NCI-H510A (cell line): ENCODE measurements around the gene COL23A1.

Experiments
- DNase-seq: peaks from one replicate; lab custom pipeline; 2025; lab: John Stamatoyannopoulos, UW

The COL23A1 gene

DNA sequence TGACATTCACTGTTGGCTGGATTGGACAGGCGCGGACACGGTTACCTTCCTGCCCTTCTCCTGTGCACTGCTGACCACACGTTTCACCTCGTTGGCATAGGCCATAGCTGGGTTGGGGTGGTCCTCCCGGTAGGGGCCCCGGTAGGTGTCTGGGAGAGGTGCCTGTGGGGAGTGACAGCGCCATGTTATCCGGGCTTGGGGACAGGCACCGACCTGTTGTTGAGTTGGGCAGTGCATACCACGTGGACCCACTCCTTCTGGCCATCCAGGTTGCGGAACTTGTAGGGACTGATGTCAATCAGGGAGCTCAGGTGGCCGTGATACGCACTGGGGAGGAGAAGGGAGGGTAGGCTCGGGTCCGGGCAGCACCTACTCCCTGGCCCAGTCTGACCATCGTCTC, 365.8 kb downstream of the COL23A1 start:
- DNase-seq = no peak

DNA sequence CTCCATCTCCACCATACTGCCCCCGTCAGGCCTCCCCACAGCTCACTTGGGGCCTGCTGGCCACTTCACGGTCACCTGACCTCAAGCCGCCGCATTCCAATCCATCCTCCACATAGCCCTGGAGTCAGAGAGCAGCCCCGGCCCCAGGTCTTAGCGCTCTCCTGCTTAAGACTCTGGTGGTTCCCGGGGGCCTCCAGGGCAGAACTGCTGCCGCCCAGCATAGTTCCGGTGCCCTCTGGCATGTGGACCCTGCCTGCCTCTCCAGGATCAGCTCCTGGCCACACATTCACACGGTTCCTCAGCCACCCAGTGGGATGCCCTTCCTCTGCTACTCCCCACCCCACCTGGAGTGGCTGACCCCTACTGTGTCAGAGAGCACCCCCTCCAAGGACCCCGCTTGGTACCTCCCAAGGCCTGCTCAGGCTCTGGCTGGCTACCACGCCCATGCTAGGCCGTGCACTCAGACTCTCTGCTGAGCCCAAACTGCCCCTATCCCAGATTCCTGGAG, 366.3 kb downstream of the COL23A1 start:
- DNase-seq = no peak

DNA sequence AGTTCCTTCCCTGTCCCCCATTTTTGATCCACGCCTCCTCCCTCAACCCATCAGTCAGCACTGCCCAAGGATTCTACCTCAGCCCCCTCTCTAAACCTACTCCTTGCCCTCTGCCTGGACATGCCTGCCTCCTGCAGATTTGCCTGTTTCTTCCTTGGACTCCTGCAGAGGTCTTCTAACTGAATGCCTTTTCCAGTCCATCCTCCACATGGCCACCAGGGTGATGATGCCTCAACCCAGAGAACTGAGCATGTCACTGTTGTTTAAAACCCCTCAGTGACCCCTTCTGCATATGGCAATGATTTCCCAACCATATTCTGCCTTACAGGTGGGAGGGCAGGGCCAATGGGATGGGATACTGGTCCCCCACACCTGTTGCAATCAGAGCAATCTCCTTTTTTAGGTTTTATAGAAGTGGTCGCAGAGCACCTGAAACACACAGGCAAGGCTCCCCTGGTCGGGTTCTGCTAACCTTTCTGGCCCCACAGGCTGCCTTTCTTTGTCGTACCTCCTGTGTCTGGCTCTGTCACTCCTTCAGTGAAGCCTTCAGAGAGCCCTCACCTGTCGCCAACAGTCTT, 366.9 kb downstream of the COL23A1 start:
- DNase-seq = no peak

DNA sequence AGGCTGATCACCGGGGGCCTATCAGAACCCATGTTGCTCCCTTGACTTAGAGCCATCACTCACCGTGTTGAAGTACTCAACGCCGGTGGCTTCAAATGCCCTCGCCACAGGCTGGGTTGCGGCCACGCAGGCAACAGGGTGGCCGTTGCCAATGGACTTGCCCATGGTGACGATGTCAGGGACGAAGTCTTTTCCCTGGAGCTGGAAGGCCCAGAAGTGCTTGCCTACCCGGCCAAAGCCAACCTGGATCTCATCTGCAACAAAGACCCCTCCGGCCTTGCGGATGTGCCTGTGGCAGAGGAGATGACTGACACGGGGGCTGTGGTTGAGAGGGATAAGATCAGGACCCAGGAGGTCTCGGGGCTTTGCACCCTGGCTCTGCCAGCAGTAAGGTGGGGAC, 367.9 kb downstream of the COL23A1 start:
- DNase-seq = no peak

DNA sequence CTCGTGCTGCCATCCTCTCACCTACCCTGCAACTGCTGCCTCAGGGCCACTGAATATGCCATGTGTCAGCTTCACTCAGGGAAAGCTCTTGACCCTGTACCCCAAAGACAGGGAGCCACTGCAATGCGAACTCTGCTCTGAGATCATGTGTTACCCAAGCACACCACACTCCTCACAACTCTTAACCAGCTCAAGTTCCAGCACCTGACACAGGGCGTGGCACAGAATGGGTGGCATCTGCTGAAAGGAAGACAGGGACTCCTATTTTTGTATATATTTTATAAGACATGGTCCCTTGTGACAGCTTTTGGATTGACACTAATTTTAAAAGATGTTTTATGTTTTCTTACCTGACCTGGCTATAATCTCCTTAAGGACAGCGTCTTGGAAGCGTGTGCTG, 368.3 kb downstream of the COL23A1 start:
- DNase-seq = no peak

DNA sequence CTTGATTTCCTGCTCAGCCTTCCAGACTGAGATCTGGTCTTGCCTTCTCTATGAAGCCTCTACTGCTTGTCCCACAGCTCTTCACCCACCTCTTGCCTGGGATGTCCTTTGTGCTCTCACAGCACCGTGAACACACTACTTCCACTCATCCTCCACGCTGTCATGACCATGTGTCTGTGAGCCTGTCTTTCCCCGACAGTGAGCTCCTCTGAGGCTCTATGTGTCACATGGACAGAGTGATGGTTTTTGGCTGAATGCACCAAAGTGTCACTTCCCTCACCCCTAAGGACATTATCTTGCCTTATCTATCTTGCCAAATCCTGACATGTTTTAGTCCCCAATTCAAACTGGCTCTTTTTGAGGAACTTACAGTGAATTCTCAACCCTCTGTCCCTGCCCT, 368.9 kb downstream of the COL23A1 start:
- DNase-seq = no peak

DNA sequence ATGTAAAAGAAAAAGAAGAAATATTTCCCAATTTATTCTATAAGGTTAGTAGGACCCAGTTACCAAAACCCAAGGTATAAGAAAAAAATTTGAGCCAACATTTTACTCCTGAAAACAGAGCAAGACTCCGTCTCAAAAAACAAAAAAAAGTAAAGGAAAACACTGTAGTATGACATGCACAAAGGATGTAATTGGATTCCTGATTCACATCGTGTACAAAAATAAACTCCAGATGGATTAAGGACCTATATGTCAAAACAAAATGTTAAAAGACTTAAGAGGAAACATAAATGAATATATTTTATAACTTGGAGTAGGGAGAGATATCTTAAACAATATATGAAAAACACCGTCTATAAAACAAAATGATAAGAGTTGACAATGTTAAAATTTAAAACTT, 371.4 kb downstream of the COL23A1 start:
- no peak for DNase-seq

DNA sequence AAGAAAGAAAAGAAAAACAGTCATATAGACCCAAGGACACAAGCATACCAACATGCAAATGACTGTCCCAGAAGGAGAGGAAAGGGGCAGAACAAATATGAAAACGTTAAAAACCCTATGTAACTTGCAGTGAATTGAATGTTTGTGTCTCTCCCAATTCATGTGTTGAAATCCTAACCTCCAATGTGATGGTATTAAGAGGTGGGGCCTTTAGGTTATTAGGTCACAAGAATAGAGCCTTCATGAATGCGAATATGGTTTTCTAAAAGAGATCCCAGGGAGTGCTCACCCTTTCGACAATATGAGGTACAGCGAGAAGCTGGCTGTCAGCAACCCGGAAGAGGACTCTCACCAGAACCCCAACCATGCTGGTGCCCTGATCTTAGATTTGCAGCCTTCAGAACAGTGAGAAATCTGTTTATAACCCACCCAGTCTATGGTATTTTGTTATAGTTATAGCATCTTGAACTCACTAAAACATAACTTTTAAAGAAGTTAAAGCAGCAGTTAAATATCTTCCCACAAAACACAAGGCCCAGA, 371.9 kb downstream of the COL23A1 start:
- no peak for DNase-seq

DNA sequence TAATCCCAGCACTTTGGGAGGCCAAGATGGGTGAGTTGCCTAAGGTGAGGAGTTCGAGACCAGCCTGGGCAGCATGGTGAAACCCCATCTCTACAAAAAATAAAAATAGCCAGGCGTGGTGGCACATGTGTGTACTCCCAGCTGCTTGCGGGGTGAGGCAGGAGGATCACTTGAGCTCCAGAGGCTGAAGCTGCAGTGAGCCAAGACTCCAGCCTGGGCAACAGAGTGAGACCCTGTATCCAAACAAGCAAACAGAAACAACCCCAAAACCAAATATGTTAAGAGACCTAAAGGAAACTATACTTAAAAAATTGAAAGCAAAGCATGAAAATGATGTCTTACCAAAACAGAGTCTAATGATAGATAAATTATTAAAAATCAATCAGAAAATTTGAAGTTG, 373.4 kb downstream of the COL23A1 start:
- no peak for DNase-seq

DNA sequence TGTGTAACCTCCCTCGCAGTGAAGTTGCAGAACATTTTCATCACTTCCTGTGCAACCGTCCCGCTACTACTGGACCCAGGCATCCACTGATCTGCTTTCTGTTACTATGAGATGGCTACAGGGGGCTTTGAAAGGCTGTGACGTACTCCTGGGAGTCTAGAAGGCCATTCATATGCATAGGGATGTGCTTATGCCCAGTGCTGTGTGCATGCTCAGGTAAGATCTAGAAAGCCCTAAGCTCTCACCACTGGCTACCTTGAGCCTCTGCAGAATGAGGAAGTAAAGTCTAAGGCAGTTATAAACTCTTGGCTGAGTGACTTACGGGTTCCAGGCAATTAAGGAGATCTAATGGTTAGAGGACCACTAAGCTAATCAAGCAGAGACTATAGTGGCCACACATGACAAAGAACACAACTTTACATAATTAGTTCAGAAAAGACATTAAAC, 374.1 kb downstream of the COL23A1 start:
- DNase-seq = no peak

DNA sequence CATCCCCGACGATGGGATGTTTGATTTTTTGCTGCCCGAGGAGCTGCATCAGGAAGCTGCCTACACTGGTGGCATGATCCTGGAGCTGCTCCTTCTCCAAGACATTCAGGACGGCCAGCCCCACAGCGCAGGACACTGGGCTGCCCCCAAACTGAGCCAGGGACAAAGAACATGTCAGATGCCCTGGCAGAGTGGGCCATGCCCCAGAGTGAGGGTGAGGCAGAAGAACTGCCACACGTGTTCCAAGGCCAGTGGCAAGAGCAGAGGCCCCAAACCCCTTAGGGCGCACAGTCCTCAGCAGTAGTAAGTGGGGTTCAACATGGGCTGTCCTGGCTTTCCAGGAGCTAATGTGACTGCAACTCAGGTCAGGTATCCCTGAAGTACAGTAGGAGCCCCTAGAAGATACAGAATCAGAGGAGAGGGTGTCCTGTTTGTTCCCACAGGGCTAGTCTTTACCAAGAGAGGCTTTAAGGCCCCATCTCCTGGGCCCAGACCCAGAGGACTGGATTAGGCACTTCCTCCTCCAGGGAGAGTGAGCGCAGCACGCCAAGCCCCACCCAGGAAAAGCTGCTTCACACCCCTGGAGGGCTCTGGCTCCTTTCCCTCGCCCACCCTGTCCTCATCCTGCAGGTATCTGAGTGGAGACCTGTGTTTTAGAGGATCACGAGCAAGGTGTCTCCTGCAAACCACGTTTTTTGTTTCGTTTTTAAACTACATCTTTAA, 374.8 kb downstream of the COL23A1 start:
- DNase-seq = no peak

DNA sequence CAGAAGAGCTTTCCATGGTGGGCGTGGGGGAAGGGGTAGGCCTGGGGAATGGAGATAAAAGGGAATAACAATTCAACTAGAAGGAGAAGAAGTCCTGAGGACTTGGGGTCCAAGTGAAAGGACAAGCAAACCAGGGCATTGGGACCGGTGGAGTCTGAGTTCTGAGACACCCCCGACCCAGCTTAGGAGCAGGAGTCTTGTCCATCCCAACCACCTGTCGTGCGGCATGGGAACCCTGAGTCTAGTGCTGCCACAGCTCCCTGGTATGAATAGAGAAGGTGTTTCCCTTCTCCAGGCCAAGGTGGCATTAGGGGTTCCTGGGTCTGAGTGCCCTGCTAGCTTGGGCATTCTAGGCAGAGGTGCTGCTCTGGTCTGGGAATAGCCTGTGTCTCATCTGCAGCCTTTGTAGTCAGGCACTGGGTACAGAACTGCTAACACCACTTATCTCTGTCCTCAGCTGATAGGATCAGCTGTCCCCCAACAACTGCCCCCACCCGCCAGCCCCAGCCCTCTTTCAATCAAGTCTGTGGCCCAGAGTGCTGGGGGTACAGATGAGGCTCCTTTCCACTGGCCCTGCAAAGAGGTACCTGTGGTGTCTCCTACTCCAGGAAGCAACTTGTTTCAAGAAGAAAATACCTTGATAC, 375.9 kb downstream of the COL23A1 start:
- DNase-seq = no peak

DNA sequence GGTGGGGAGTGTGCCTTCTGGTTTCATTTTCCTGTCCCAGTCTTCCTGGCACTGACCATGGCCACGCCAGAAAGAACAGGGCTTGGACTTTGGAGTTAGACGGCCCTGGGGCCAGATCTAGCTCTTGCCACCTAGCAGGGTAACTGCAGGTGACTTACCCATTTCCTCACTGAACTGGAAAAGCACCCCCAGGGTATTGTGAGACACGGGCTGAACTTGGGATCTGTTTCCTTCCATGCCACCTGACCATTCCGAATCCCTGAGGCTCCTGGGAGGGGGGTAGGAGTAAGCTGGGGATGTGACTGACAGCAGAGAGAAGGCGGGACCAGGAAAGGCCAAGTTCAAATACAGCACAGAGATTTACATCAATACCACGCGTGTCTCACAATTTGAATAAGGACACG, 376.4 kb downstream of the COL23A1 start:
- no peak for DNase-seq

DNA sequence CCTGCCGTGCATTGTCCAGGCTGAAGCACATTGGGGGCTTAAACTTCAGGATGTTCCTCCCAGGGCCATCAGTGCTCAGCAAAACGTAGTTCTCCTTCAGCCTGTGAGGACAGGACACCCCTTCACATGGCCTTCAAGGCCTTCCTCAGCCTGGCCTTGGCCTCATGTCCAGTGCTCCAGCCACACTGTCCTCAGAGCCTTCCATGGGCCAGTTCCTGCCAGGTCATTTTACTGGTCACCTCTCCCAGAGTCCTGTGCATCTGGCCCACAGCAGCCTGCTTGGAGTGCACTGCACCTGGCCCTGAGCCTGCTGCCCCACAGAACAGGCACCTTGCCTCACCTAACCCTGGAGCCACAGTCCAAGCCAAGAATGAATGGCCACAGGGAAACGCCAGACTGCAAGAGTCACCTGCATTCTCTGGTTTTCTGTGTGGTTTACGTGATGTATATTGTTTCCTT, 377.2 kb downstream of the COL23A1 start:
- DNase-seq = no peak

DNA sequence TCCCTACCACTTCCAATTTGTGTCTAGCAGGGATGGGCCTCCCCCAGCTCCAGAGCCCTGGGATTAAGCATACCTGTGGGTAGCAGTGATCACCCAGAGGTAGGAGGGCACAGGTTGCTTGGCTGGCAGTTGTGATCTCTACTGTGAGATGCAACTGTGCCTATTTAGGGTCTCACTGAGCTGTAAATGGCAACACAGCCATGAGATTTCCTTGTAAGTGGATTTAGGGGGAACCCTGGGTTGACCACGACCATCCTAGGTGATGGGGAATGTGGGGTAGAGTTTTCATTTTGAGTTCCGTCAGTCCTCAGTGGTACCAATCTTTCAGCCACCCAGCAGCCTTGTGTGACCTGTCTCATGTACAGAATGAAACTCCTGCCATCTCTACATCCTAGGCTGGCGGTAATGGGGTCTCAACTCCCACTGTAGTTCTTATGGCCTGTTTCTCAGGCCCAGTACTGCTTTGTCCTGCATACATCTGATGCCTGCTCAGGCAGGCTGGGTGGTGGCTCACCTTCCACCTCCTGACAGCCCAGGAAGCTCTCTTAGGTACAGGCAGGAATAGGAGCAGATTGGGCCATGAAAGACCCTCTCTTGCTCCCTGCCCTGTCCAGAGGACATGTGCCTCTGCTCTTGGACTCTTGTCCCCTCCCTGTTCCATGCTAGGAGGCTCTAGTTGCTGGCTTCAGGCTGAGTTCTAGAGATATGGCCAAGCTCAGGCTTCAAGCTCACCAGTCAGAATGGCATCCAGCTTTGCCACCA, 377.8 kb downstream of the COL23A1 start:
- DNase-seq = no peak

DNA sequence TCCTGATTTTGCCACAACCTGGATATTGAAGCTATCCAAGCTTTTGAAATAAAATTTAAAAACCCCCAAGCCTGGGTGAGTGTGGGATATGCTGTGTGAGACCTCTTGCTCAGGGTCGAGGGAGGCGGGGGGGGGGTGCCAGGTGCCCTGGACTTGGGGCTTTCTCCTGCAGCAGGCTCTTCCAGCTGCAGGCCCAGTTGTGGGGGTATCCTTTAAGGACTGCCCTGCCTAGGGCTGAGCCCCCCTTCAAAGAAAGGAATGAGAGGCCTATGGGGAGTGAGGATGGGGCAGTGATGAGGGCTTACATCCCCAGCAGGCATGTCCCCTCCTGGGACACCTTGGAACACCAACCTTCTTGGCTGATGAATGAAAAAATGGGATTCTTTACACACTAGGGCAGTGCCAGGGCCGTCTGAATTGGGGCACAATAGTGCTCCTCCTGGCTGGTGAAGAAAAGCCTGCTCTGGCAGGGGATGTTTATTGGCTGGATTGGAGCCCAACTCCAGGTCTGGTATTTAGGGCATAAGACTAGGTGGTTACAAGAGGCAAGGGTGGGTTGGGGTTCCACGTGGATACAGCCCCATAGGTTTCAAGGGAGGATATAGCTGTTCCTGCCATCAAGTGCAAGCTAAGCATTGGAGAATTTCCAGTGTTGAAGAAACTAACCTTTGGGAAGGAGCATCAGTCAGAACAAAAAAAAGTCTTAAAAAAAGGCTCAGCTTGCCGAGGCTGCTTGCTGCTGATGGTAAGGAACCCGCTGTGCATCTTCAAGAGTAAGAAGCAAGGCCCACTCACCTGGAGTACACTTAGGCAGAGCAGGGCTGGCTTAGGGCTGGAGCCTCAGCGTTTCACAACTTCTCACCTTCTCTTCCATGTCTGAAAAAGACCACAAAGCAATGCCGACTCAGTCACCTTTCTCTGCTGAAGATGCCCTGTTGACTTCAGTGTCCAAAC, 378.8 kb downstream of the COL23A1 start:
- no peak for DNase-seq

DNA sequence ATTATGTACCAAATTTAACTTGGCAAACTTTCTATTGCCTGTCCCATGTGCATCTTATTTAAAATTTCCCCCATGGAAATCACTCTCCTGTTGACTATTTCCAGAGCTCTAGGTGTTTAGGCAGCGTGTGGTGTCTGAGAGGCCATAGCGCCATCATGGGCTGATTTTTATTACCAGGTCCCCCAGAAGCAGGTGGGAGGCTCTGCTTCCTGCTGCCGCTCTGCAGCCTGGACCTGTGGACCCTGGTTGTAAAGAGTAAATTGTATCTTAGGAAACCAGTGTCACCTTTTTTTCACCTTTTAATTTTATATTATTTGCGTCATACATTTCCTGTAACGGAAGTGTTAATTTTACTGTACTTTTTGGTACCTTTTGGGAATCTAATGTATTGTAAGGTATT, 379.5 kb downstream of the COL23A1 start:
- no peak for DNase-seq

DNA sequence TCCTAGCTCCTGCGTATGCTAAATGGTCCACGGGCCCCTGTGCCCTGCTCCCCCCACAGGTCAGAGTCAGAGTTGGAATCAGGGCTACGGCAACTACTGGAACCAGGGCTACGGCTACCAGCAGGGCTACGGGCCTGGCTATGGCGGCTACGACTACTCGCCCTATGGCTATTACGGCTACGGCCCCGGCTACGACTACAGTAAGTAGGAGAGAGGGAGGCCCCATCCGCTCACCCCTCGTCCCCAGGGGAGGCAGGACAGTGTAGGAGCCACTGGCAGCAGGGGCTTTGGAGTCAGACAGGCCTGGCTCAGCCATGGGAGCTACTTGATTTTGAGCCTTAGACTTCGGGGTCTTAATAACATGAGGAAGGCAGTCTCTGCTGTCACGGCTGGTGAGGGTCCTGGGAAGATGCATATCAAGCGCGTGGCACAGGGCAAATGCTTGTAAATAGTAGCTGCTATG, 380.1 kb downstream of the COL23A1 start:
- no peak for DNase-seq

DNA sequence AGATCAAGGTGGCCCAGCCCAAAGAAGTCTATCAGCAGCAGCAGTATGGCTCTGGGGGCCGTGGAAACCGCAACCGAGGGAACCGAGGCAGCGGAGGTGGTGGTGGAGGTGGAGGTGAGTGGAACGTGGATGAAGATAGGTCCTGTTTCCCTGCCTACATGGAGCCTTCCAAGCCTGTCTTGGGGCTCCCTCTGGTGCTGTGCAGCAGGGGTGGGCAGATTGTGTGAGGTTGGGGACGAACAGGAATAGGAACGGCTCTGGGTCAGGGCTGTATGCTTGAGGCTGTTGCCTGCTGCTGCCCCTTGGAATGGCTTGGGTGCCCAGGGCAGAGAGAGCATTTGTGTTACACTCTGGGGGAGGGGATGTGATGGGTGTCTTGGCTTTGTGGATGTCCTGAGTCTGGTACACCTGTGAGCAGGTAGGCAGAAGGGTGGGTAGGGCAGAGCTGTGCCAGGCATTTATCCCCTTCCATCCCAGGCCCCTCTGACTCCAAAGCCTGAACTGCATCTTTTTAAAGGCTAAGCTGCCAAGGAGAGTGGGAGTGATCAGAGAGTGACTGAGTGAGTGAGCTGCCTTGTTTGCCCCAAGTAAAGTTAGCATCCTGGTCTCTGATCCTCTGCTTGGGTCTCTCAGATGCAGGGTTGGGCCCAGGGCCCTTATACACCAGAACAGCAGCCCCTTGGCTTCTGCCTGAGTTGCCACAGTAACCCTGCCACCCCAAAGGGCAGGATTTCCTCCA, 380.7 kb downstream of the COL23A1 start:
- no peak for DNase-seq

DNA sequence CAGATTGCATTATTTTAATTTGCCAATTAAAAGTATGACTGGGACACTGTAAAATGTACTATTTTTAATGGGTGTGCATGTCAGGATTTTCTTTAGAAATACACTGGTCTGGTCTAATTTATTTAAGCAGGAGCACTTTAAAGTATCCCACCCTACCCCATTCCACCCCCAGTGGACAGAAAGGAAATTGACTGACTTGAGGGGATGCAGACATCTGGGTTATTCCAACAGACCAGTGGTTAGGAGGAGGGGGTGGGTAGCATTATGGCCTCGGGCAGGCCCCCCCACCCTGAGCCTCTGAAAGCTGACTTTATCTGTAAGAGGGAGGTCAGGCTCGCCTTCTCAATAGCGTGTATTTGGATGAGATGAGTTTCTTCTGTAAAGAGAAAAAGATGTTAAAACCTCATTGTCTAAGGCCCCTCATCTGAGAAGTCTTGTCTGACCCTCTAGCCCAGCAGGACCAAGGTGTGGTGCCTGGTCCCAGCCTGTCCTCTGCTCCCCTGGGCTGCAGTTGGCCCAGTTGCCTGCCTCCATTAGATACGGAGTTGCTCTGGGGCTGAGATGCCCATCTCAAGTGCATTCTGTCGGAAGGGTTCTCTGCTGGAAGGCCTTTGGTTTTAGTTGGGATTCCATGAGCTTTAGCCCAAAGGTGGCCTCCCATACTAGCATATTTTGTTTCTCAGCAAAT, 381.5 kb downstream of the COL23A1 start:
- DNase-seq = no peak
